Cerebellar nuclear complex (tissue), 1 donor: ENCODE results near the gene ZNF610.
A peak's percentile ranks its signal among the peaks of the same experiment; 100 is the strongest.
"Not testable (repeated sequence)": the region's sequence is repeated elsewhere in the genome, so short reads cannot be mapped to it uniquely, and the experiment has no call there.

Source experiments
- DNase-seq, 2 experiments: peaks; one replicate each; lab custom pipeline; 2025; lab: John Stamatoyannopoulos, UW

The ZNF610 gene

GRCh38 chr19:52336117-52336790 is at the start of gene ZNF610:
ZNF610 (plus strand) TSS chr19:52336243; CDS start chr19:52349173, 12,930 bp downstream.
- DNase-seq: peak in 1 of 2 experiments; percentile 71

DNA sequence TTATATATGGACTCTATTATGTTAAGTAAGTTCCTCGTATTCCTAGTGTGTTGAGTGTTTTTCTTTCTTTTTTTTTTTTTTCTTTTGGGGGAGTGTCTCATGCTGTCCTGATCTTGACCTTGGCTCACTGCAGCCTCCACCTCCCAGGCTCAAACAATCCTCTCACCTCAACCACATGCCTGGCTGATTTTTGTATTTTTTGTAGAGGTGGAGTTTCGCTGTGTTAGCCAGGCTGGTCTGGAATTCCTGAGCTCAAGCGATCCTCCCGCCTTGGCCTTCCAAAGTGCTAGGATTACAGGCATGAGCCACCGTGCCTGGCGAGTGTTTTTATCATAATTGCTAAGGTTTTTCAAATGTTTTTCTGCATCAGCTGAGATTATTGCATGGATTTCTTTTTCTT is 49.8 kb upstream of the ZNF610 start:
- no peak for DNase-seq

GRCh38 chr19:52291781-52292180 is 44.3 kb upstream of the ZNF610 start:
- DNase-seq: no peak

DNA sequence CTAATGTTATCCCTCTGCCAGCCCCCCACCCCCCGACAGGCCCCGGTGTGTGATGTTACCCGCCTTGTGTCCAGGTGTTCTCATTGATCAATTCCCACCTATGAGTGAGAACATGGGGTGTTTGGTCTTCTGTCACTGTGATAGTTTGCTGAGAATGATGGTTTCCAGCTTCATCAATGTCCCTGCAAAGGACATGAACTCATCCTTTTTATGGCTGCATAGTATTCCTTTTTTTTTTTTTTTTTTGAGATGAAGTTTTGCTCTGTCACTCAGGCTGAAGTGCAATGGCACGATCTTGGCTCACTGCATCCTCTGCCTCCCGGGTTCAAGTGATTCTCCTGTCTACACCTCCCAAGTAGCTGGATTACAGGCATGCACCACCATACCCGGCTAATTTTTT is 43.1 kb upstream of the ZNF610 start:
- not testable (repeated sequence) for DNase-seq

DNA sequence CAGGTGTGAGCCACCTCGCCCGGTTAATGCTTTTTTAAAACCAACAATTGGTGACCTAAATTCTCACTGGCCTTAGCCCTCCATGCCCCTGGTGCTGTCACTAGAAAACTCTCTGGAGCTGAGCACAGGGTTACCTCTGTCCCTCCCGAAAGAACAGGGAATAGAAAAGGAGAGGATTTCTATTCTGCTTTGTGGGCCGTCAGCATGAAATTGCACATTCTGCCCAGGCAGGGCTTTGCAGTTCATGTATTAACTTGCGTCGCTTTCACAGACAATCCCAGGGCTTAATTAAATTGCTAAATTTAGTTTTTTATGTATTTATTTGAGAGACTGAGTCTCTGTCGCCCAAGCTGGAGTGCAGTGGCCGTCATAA is 39.7 kb upstream of the ZNF610 start:
- DNase-seq: no peak

DNA sequence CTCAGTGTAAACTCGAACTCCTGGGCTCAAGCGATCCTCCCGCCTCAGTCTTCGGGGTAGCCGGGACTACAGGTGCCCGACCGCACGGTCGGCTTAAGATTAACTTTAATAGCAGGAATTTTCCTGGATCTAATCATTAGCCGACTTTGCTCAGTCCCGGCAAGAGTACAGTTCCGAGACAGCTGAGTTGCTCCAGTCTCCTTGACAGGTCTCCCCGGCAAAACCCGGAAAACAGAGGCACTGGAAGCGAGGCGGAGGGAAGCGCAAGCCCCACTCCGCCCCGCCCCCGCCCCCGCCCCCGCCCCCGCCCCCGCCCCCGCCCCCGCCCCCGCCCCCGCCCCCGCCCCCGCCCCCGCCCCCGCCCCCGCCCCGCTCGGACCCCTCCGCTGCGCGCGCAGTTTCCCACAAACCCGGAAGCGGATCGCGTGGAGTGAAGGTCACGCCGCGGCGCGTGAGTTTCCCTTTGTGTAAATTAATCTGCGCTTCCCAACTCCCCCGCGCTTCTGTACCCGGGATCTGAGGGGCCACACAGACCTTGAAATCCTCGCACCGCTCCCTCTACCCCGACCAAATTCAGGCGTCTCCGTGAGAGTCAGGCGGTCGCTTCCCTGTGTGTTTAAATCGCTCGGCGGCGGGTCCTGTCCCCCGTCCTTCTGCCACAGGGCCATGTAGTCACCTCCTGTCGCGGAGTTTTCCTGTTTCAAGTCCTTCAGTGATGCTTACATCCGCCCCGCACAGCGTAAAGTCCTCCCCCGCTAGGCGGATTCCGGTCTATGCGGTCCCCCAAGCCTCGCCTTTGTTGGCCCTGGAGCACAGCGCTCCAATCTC is 39.1 kb upstream of the ZNF610 start, which contains the start of gene ZNF480:
Gene ZNF480, plus strand, starts transcription at position 397 of the 828 bp plus-strand sequence. CDS start 3,244 bp downstream, outside the sequence.
- DNase-seq: peak in 1 of 2 experiments; percentile 39

DNA sequence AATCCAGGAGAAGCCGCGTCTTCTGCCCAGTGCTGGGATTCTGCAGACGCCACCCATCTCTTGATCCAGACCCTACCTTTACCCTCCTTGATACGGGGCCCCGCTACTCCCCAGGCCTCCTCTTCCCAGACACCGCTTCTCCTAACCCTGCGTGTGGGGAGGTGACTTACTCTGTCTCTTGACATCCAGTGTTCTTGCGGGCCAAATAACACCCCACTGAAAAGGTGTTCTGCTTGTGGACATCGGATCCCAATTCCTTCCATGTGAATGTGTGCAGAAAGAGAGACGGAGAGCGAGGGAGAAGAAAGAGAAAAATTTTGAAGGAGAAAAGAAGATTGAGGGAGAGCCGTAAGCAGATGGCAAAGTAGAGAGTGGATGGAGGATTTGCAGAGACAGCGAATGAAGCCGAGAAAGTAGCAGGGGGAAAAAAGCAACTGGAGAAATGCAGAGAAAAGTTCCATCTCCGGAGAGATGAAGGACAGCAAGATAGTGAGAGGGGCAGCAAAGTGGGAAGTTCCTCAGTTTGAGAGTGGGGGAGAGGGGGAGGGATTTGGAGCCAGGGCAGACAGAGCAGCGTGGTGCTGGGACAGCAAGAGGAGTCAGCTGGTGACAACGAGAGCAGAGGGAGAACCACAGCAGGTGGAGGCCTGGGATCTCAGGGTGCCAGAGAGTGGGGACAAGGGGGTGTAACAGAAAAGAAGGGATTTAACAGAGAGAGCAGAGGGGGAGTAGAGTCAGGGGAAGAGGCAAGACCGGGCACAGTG is 38.3 kb upstream of the ZNF610 start:
- no peak for DNase-seq

DNA sequence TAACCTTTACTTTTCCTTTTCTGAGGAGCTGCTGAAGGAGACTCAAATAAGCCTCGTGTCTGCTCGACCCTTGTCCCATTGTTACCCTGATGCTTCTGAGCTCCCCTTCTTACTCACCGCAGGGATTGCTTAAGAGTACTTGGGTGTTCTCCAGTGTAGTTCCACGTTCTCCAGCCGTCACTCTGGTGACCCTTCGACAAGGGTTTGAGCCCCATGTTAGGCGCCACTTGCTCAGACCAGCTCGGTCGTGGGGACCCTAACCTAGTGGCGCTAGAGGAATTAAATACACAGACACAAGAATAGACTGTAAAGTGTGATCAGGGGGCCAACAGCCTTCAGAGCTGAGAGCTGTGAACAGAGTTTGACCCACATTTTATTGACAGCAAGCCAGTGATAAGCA is 28.8 kb upstream of the ZNF610 start:
- DNase-seq: no peak

GRCh38 chr19:52322429-52322828 is 13.6 kb upstream of the ZNF610 start:
- no peak for DNase-seq

GRCh38 chr19:52331757-52332156 is 4.3 kb upstream of the ZNF610 start:
- no peak for DNase-seq

GRCh38 chr19:52335768-52336116 is 301 bp upstream of the ZNF610 start:
- no peak for DNase-seq

- no peak for DNase-seq
These were observed 843 bp downstream of the ZNF610 start for GRCh38 chr19:52336791-52337381.

DNA sequence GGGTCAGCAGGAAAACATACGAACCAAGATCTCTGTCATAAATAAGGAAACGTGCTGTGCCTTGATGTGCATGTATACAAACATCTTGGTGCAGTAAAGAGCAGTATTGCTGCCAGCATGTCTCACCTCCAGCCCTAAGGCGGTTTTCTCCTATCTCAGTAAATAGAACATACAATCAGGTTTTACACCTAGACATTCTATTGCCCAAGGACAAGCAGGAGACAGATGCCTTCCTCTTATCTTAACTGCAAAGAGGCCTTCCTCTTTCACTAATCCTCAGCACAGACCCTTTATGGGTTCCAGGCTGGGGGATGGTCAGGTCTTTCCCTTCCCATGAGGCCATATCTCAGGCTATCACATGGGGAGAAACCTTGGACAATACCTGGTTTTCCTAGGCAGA is 3.0 kb downstream of the ZNF610 start:
- DNase-seq: not testable (repeated sequence)

GRCh38 chr19:52343548-52343947 is 7.5 kb downstream of the ZNF610 start:
- no peak for DNase-seq

DNA sequence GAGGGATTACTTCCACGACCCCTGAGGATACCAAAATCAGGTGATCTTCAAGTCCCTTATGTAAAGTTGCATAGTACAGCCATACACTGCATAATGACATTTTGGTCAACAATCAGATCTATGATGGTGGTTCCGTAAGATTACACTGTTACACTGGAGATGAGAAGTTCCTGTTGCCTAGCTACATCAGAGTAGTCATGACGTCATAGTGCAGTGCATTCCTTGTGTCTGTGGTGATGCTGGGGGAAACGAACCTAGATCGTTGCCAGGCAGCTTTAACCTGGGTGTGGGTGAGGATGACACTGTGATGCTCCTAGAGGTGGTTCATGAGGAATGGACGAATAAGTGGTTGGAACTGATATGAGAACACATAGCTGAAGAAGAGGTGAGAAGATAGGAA is 9.1 kb downstream of the ZNF610 start:
- DNase-seq: no peak

- no peak for DNase-seq
These were observed 15.5 kb downstream of the ZNF610 start for GRCh38 chr19:52351512-52351911.

GRCh38 chr19:52366414-52366824 is 30.4 kb downstream of the ZNF610 start:
- no peak for DNase-seq

DNA sequence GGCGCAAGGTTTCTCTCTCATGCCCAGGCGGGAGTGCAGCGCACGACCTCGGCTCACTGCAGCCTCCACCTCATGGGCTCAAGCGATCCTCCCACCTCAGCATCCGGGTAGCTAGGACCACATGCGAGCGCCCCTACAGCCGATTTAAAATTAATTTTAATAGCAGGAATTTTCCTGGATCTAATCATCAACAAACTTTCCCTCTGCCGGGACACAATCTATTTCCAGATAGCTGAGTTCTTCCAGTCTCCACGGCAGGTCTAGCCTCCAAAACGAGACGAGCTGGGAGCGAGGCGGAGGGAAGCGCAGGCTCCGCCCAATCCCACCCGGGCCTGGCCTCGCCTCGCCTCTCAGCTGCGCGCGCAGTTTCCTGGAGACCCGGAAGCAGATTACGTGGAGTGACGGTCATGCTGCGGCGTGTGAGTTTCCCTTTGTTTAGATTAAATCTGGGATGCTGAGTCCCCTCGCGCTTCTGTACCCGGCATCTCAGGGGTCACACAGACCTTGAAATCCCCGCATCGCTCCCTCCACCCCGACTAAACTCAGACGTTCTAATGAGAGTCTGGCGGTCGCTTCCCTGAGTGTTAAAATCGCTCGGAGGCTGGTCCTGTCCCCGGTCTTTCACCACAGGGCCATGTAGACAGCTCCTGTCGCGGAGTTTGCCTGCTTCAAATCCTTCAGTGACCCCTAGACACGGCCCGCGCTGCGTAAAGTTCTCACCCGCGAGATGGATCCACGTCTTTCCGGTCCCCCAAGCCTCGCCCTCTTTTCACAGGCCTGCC is 33.7 kb downstream of the ZNF610 start, which contains the start of gene ZNF880:
Gene ZNF880, plus strand, starts transcription at position 365 of the 782 bp plus-strand sequence. Its CDS starts 43 bp downstream, at position 408.
- DNase-seq: peak; percentile 31 to 55

DNA sequence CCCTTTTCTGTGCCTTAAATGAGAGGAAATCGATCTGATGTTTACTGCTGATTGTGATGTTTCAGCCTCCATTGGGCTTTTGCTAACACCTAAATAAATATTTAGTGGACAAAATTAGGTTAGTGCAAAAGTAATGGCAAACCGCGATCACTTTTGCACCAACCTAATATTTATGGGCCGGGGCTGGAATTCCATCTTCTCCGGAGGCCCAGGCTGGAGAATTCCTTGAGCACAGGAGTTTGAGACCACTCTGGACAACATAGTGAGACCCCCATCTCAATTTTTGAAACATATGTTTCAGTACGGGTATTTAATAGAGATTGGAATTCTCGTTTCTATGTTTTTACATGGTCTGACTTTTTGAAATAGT is 34.3 kb downstream of the ZNF610 start:
- DNase-seq: no peak

GRCh38 chr19:52391135-52391534 is 55.1 kb downstream of the ZNF610 start:
- DNase-seq: no peak
